Endothelial cell of umbilical vein (primary cell): Measurements from ENCODE around the gene ARHGEF33. TPM values are rescaled to one million over a fixed set of nuclear protein-coding genes. Genes with fewer than 3 reads are reported as not detected.

Experiments
- BruUV-seq: library from RNA; stranded (reverse); fragments of 400-500 nt; replicated peaks from 2 replicates; lab custom pipeline; 2021; lab: Mats Ljungman, UMichigan
- CTCF ChIA-PET: fragments of 300-600, 350-600 bp; sonication (Branson Sonifier 250); formaldehyde crosslinking; loops from one replicate; lab custom pipeline; 2021; ENCODE audit warnings: antibody characterized with exemption, inconsistent platforms; lab: Charles Lee
- POLR2A ChIA-PET: fragments of 300-600, 350-600 bp; sonication (Branson Sonifier 250); formaldehyde crosslinking; loops from one replicate; lab custom pipeline; 2021; ENCODE audit warnings: antibody characterized with exemption, inconsistent platforms; lab: Charles Lee
- DNase-seq: peaks from one replicate; pipeline ENCODE4 v3.0.0-alpha.2; 2011; ENCODE audit warnings: low read depth, low spot score
- FAIRE-seq: peaks from 2 replicates; lab custom pipeline; 2011; peaks lifted over from hg19 to GRCh38; lab: Jason Lieb, UNC
- H2AFZ ChIP-seq: 2 replicates; pipeline ENCODE4 v1.6.0; 2012; ENCODE audit warnings: low read depth, low read length, control low read depth, inconsistent platforms
- H3K27ac ChIP-seq: 2 replicates; pipeline ENCODE4 v1.5.1; 2011; ENCODE audit warnings: low read depth, mild to moderate bottlenecking, control low read depth, low read length, moderate library complexity; ENCODE audit not compliant: insufficient read depth
- H3K27me3 ChIP-seq, 2 experiments: 2 replicates each; pipeline versions ENCODE4 v1.6.0 to v1.6.1; 2011; ENCODE audit warnings: low read length in 2 of 2, mixed read lengths in 1 of 2; ENCODE audit not compliant: control insufficient read depth in 2 of 2, insufficient read depth in 2 of 2
- H3K36me3 ChIP-seq, 2 experiments: 2 replicates in 1 of 2; 3 replicates in 1 of 2; pipeline ENCODE4 v1.5.1; 2011; ENCODE audit warnings: low read length in 2 of 2, mild to moderate bottlenecking in 1 of 2, moderate library complexity in 1 of 2; ENCODE audit not compliant: control insufficient read depth in 2 of 2, insufficient read depth in 2 of 2; ENCODE audit errors: extremely low read depth in 1 of 2
- H3K4me1 ChIP-seq: 3 replicates; pipeline ENCODE4 v1.5.1; 2011; ENCODE audit warnings: mild to moderate bottlenecking, low read length; ENCODE audit not compliant: control insufficient read depth, insufficient read depth; ENCODE audit errors: extremely low read depth
- H3K4me2 ChIP-seq: 2 replicates; pipeline ENCODE4 v1.6.1; 2011; ENCODE audit warnings: low read length, control low read depth, mixed read lengths; ENCODE audit not compliant: insufficient read depth
- H3K4me3 ChIP-seq, 3 experiments: fragments of 200-600 bp in 1 of 3; sonication (generic), shearing (Covaris generic) in 1 of 3; replicated peaks in 1 of 3; 2 replicates each; pipeline ENCODE4 v1.5.1; 2011 to 2016; ENCODE audit warnings: control low read depth in 3 of 3, low read length in 3 of 3, mild to moderate bottlenecking in 2 of 3, inconsistent platforms in 1 of 3, low read depth in 1 of 3, moderate library complexity in 1 of 3; ENCODE audit not compliant: insufficient read depth in 1 of 3
- H3K79me2 ChIP-seq: 2 replicates; pipeline ENCODE4 v1.6.0; 2012; ENCODE audit warnings: low read length, inconsistent platforms; ENCODE audit not compliant: control insufficient read depth, insufficient read depth
- H3K9ac ChIP-seq: replicated peaks from 2 replicates; pipeline ENCODE3; 2011; ENCODE audit warnings: low read length, control low read depth; ENCODE audit not compliant: insufficient read depth; ENCODE audit errors: extremely low read depth
- H3K9me1 ChIP-seq: replicated peaks from 3 replicates; pipeline ENCODE4 v1.6.0; 2011; ENCODE audit warnings: mild to moderate bottlenecking, low read length; ENCODE audit not compliant: control insufficient read depth, insufficient read depth; ENCODE audit errors: extremely low read depth
- H3K9me3 ChIP-seq: replicated peaks from 2 replicates; pipeline ENCODE4 v1.5.1; 2012; ENCODE audit warnings: low read length, inconsistent platforms; ENCODE audit not compliant: control insufficient read depth, insufficient read depth
- H4K20me1 ChIP-seq: replicated peaks from 2 replicates; pipeline ENCODE3; 2011; ENCODE audit warnings: mild to moderate bottlenecking, low read length; ENCODE audit not compliant: control insufficient read depth, insufficient read depth; ENCODE audit errors: extremely low read depth
- CTCF ChIP-seq, 2 donors: IDR thresholded peaks; 1 replicate in 1 of 2; 2 replicates in 1 of 2; pipeline ENCODE4 v1.5.1; 2011; ENCODE audit warnings: low read length in 2 of 2, mild to moderate bottlenecking in 2 of 2, moderate library complexity in 2 of 2, control low read depth in 1 of 2, inconsistent platforms in 1 of 2, low read depth in 1 of 2; ENCODE audit not compliant: insufficient read depth in 1 of 2; ENCODE audit errors: extremely low read depth in 1 of 2
- EZH2 ChIP-seq: IDR thresholded peaks from 2 replicates; pipeline ENCODE4 v1.6.1; 2012; ENCODE audit warnings: borderline replicate concordance, low read depth, mild to moderate bottlenecking, moderate library complexity, low read length, inconsistent platforms; ENCODE audit not compliant: severe bottlenecking
- FOS ChIP-seq: IDR thresholded peaks from 2 replicates; pipeline ENCODE4 v1.6.1; 2011; ENCODE audit warnings: mild to moderate bottlenecking, low read length, moderate library complexity, borderline replicate concordance; ENCODE audit not compliant: insufficient read depth
- GATA2 ChIP-seq: IDR thresholded peaks from 2 replicates; pipeline ENCODE4 v1.7.0; 2011; ENCODE audit warnings: low read depth, mild to moderate bottlenecking, moderate library complexity, mixed read lengths, low read length; ENCODE audit not compliant: insufficient read length, insufficient read depth
- JUN ChIP-seq: IDR thresholded peaks from 2 replicates; pipeline ENCODE4 v1.6.1; 2011; ENCODE audit warnings: borderline replicate concordance, low read depth; ENCODE audit not compliant: insufficient read length, insufficient read depth
- MAX ChIP-seq: IDR thresholded peaks from 2 replicates; pipeline ENCODE4 v1.6.1; 2011; ENCODE audit not compliant: insufficient read depth, insufficient read length
- MYC ChIP-seq: IDR thresholded peaks from one replicate; pipeline ENCODE4 v1.6.1; 2011; ENCODE audit warnings: mild to moderate bottlenecking, low read depth, low read length
- POLR2A ChIP-seq: IDR thresholded peaks from 2 replicates; pipeline ENCODE4 v1.6.1; 2012; ENCODE audit warnings: low read depth, mild to moderate bottlenecking, control low read depth, low read length
- POLR2AphosphoS5 ChIP-seq: IDR thresholded peaks from 2 replicates; pipeline ENCODE4 v1.6.1; 2012; ENCODE audit warnings: low read depth, mild to moderate bottlenecking, control low read depth, low read length, moderate library complexity; ENCODE audit not compliant: insufficient read depth
- dilution Hi-C: fragments of 300-500 bp; cut with MboI; formaldehyde crosslinking; loops from one replicate; pipeline ENCODE4 v1.15.0; 2019; ENCODE audit warnings: low sequenced_read_pairs; ENCODE audit not compliant: extremely low pct_ligation_motif_present
- intact Hi-C: fragments of 100-400 bp; cut with micrococcal nuclease; formaldehyde crosslinking; loops from one replicate; pipeline ENCODE4 v1.10.0; 2022
- polyA plus RNA-seq, 4 experiments: library from polyadenylated mRNA; depleted of rRNA in 3 of 4; stranded (reverse) in 3 of 4; unstranded in 1 of 4; fragments of >200 nt; gene quantifications; 2 replicates each; pipeline versions ENCODE4 v1.2.1 to v1.2.3, GENCODE V29; 2011 to 2012; ENCODE audit warnings: missing spikeins in 1 of 4
- total RNA-seq: library from RNA; stranded (reverse); gene quantifications from 2 replicates; pipeline ENCODE4 v1.2.3, GENCODE V29; 2021

ARHGEF33 gene
- total and polyA plus RNA-seq, 2 donors (not counting 3 experiments of a cell fraction or from before 2014, with no cell fraction given) = 0.15 to 0.18 TPM

GRCh38 chr2:38981670-38982357, 92.1 kb downstream of the ARHGEF33 start:
- H3K4me1 ChIP-seq = no peaks in the 10 kb centered on the region
- POLR2A ChIA-PET = no interaction called here
- FAIRE-seq (no peak), DNase-seq (no peak)
- CTCF ChIA-PET = interaction anchor here (1.1 to 1.2 kb wide), 2 partner anchors 9 to 34 kb away, joined by 3 to 5 read pairs; no protein-coding TSS in a partner anchor
- H3K27ac ChIP-seq = no peak overlapping the region
- H3K27me3 ChIP-seq = no peaks in the 10 kb centered on the region
- intact Hi-C loops (no loop called here), dilution Hi-C loops (no loop called here)
- H3K79me2 ChIP-seq = no peaks in the 10 kb centered on the region
- no peak overlapping the region for H3K4me2 ChIP-seq
- no peaks in the 10 kb centered on the region for H4K20me1 ChIP-seq
- no peak for TF ChIP-seq MAX
- no peak for TF ChIP-seq EZH2
- TF ChIP-seq CTCF (IDR thresholded peaks at IDR 0.05; ENCODE audit: extremely low read depth in 1 of 2, insufficient read depth in 1 of 2, low read depth in 1 of 2, low read length in 2 of 2) = no peak
- TF ChIP-seq POLR2AphosphoS5 = no peak
- TF ChIP-seq JUN = no peak
- TF ChIP-seq POLR2A = no peak
- TF ChIP-seq GATA2 = no peak
- TF ChIP-seq FOS = no peak
- TF ChIP-seq MYC = no peak
- peaks cover 4 to 7% of the 10 kb centered on the region in 2 experiments for H3K36me3 ChIP-seq
- BruUV-seq = no TSS peak
- no peak overlapping the region for H2AFZ ChIP-seq
- H3K9ac ChIP-seq = no peak overlapping the region
- no peak overlapping the region for H3K4me3 ChIP-seq
- H3K9me3 ChIP-seq = no peaks in the 10 kb centered on the region
- H3K9me1 ChIP-seq = no peaks in the 10 kb centered on the region
